Testis (tissue), 3 donors: Measurements from ENCODE around the gene ITGA1. TPM values are rescaled to one million over a fixed set of nuclear protein-coding genes. Genes with fewer than 3 reads are reported as not detected.

Source experiments
- DNase-seq: peaks from one replicate; pipeline ENCODE4 v3.0.0-alpha.2; 2019
- H3K27ac ChIP-seq, 2 donors: fragments of 200-600 bp; sonication (generic); one replicate each; pipeline ENCODE4 v1.5.1; 2019
- H3K27me3 ChIP-seq: fragments of 200-600 bp; sonication (generic); one replicate; pipeline ENCODE4 v1.5.1; 2019
- H3K36me3 ChIP-seq: fragments of 200-600 bp; sonication (generic); one replicate; pipeline ENCODE4 v1.5.1; 2017; ENCODE audit warnings: low read depth; ENCODE audit errors: missing control alignments
- H3K4me1 ChIP-seq: fragments of 200-600 bp; sonication (generic); one replicate; pipeline ENCODE4 v1.5.1; 2019
- H3K4me3 ChIP-seq, 2 donors: fragments of 200-600 bp; sonication (generic); one replicate each; pipeline ENCODE4 v1.5.1; 2017 to 2019
- H3K9me3 ChIP-seq: fragments of 200-600 bp; sonication (generic); one replicate; pipeline ENCODE4 v1.5.1; 2017
- POLR2A ChIP-seq: fragments of 450-650 bp; IDR thresholded peaks from one replicate; pipeline ENCODE4 v1.6.1; 2017; ENCODE audit warnings: antibody characterized with exemption, mild to moderate bottlenecking, moderate library complexity
- WGBS, 2 donors: methylation state at CpG; one replicate each; pipeline ENCODE4 v1.1.5; 2018; 5-methylcytosine and 5-hydroxymethylcytosine counted together
- intact Hi-C: fragments of 100-400 bp; cut with DNase I; formaldehyde crosslinking; loops from one replicate; pipeline ENCODE4 v1.15.1; 2023; ENCODE audit warnings: low total_unique reads
- polyA plus RNA-seq: library from polyadenylated mRNA; stranded (reverse); fragments of 350-450 nt; fragmentation: Illumina TruSeq; extraction: RNeasy Lipid Tissue Mini Kit (QIAGEN cat#74804); gene quantifications from one replicate; pipeline ENCODE4 v1.2.3, GENCODE V29; 2014; ENCODE audit warnings: low read depth, low replicate concordance; ENCODE audit not compliant: insufficient read depth
- total RNA-seq, 2 donors: library from RNA; depleted of rRNA; stranded (reverse); fragments of >200 nt; gene quantifications; one replicate each; pipeline ENCODE4 v1.2.3, GENCODE V29; 2016
- TF ChIP-seq, protein P1 (sequence below), 3 experiments: fragments of 450-650 bp in 2 of 3; fragments of 200-600 bp in 1 of 3; sonication (generic) in 1 of 3; IDR thresholded peaks; one replicate each; pipeline ENCODE4 v1.5.1; 2016 to 2019; ENCODE audit warnings: antibody characterized with exemption in 3 of 3, mild to moderate bottlenecking in 2 of 3, moderate library complexity in 1 of 3

Gene ITGA1
- total and polyA plus RNA-seq, 3 donors from 2014 or later: 7.3 to 8.1 (median 7.5) TPM

DNA sequence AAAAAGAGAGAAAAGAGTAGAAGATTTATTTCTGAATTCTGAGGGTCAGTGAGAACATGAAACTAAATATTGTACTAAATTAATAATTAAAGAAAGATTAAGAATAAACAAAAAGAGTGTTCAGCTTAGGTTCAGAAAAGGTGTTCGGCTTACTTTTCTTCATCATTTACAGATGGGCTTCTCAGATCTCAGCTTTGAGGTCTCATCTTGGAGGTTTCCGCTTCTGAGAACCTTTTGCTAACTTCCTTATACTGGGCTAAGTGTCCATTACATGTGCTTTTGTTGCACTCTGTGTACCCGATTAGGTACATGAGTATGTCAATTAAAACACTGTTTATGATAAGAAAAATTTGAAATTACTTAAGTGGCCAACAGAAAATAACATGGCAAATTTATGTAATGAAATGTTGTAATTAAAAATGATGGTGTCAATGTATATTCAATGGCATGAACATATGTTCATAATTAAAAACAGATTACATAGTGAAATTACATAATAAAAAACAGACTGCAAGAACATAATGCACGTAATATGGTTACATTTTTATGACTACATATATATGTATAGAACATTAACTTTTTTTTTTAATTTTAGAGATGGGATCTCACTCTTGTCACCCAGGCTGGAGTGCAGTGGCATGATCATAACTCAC is 17.3 kb upstream of the ITGA1 start:
- WGBS, 2 donors: 92 to 94% methylated on average over 4 of the region's 4 CpGs
- H3K27me3 ChIP-seq: no peaks in the 10 kb centered on the region
- H3K4me1 ChIP-seq: no peaks in the 10 kb centered on the region
- no peak overlapping the region for H3K4me3 ChIP-seq
- no peak for DNase-seq
- H3K36me3 ChIP-seq: no peaks in the 10 kb centered on the region
- TF ChIP-seq, protein P1, sequence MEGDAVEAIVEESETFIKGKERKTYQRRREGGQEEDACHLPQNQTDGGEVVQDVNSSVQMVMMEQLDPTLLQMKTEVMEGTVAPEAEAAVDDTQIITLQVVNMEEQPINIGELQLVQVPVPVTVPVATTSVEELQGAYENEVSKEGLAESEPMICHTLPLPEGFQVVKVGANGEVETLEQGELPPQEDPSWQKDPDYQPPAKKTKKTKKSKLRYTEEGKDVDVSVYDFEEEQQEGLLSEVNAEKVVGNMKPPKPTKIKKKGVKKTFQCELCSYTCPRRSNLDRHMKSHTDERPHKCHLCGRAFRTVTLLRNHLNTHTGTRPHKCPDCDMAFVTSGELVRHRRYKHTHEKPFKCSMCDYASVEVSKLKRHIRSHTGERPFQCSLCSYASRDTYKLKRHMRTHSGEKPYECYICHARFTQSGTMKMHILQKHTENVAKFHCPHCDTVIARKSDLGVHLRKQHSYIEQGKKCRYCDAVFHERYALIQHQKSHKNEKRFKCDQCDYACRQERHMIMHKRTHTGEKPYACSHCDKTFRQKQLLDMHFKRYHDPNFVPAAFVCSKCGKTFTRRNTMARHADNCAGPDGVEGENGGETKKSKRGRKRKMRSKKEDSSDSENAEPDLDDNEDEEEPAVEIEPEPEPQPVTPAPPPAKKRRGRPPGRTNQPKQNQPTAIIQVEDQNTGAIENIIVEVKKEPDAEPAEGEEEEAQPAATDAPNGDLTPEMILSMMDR (IDR thresholded peaks at IDR 0.05): no peak
- TF ChIP-seq POLR2A: no peak
- H3K27ac ChIP-seq: no peak overlapping the region
- no peaks in the 10 kb centered on the region for H3K9me3 ChIP-seq
- intact Hi-C loops: no loop called here

DNA sequence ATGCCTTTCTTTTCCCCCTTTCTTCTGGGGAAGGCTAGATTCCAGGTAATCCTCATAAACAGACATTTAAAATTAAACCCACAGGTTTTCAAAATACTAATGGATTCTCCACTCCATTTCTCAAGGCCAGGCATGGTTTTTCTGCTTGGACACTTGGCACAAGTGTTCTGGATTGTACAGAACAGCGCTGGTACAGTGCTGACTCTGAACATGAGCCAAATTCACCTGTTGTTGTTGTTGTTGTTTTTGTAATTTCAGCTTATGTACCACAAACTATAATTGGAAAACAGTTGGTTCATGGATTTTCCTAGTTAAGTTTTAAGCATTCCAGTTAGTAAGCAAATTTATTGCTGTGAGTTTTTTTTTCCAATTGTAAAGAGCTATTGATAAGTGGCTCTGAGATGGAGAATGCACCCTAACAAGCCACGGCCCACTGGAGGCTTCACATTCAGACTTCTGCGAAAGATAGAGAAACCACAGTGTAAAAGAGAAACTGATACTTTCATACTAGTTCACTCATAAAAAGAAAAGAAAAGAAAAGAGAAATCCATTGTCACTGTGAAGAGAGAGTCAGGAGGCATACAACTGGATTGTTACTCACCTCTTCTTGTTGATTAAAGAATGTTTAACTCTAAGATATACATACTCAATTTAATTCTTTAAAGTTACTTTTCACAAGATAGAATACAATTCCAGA is 16.2 kb upstream of the ITGA1 start:
- 62 to 87% methylated on average over 3 of the region's 3 CpGs for WGBS, 2 donors
- TF ChIP-seq, protein P1 (IDR thresholded peaks at IDR 0.05): no peak
- no peak for TF ChIP-seq POLR2A
- no peaks in the 10 kb centered on the region for H3K4me1 ChIP-seq

DNA sequence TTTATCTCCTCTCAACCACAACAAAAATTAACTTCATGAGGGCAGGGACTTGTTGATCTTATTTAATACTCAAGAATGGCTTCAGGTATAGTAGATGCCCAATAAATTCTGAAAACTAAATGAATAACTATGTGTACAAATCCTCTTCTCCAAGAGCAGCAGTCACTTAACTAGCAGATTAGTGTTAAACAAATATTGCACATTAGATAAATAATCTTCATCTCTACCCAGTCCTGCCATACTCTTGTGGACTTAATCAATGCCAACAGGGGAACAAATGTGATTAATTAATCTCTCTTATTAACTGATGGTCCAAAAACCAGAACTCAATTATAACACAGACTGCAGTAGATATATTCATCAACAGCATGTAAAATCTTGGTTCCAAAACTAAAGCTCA is 15.0 kb upstream of the ITGA1 start:
- intact Hi-C loops: no loop called here
- no peaks in the 10 kb centered on the region for H3K36me3 ChIP-seq
- no peak for TF ChIP-seq POLR2A
- TF ChIP-seq, protein P1 (IDR thresholded peaks at IDR 0.05): no peak
- DNase-seq: no peak
- no peaks in the 10 kb centered on the region for H3K4me1 ChIP-seq
- no peak overlapping the region for H3K27ac ChIP-seq
- H3K9me3 ChIP-seq: no peaks in the 10 kb centered on the region
- H3K4me3 ChIP-seq: no peak overlapping the region
- H3K27me3 ChIP-seq: no peaks in the 10 kb centered on the region

More for the DNA sequence above, 16.2 kb upstream of the ITGA1 start:
- H3K9me3 ChIP-seq: no peaks in the 10 kb centered on the region
- H3K27me3 ChIP-seq: no peaks in the 10 kb centered on the region
- no peak overlapping the region for H3K4me3 ChIP-seq
- no peak for DNase-seq
- intact Hi-C loops: no loop called here
- no peaks in the 10 kb centered on the region for H3K36me3 ChIP-seq
- H3K27ac ChIP-seq: no peak overlapping the region

DNA sequence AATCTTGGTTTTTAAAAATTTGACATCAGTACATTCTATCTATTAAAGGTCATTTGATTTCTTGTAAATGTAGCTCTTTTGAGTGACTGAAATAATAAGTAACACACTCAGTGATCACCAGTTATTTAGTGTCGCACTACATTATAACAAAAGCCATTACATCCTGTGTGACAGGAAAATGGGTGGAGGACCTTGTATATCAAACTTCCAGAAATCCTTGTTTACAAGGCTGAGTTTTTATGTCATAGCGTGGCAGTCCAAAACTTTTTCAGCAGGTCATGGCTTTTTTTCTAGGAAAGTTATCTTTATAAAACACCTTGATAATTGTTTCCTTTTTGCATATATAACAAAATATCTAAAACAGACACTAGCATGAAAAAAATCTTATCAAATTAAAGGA is 14.4 kb upstream of the ITGA1 start:
- 73 to 83% methylated on average over 2 of the region's 2 CpGs for WGBS, 2 donors
- H3K4me1 ChIP-seq: no peaks in the 10 kb centered on the region
- intact Hi-C loops: no loop called here
- no peak for DNase-seq
- H3K27me3 ChIP-seq: no peaks in the 10 kb centered on the region
- H3K36me3 ChIP-seq: no peaks in the 10 kb centered on the region
- H3K27ac ChIP-seq: no peak overlapping the region
- H3K9me3 ChIP-seq: no peaks in the 10 kb centered on the region
- TF ChIP-seq POLR2A: no peak
- TF ChIP-seq, protein P1 (IDR thresholded peaks at IDR 0.05): no peak
- no peak overlapping the region for H3K4me3 ChIP-seq

DNA sequence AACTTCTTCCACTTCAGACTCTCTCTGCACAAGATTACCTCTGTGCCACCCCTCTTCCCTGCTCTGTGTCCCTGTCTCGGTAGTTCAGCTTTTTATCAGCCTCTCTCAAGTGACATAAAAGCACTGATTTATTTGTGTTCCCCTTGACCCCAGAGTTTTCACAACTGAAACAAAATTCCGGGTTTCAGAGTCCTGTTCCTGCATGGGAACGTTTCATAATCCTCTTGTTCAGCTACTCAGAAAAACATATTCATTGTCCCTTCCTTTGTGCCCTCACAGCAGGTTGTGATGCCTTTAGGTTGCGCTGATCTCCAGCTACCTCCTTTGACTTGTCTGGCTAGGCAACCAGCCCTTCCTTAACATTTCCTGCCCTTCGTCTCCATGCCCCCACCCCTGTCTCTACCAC is 13.7 kb upstream of the ITGA1 start:
- Histone ChIP-seq H3K27me3 (no peaks in the 10 kb centered on the region), H3K27ac (no peak overlapping the region), H3K4me1 (no peaks in the 10 kb centered on the region), H3K9me3 (no peaks in the 10 kb centered on the region), H3K36me3 (no peaks in the 10 kb centered on the region), H3K4me3 (no peak overlapping the region)
- no peak for DNase-seq
- 48 to 59% methylated on average over 5 of the region's 5 CpGs for WGBS, 2 donors
- intact Hi-C loops: no loop called here
- TF ChIP-seq, protein P1 (IDR thresholded peaks at IDR 0.05): no peak
- no peak for TF ChIP-seq POLR2A
